HEK293 (cell line): ENCODE results near the gene NCOA3.
A peak's percentile ranks its signal among the peaks of the same experiment; 100 is the strongest.

Experiments
- CTCF ChIA-PET: fragments of 350-600 bp; formaldehyde crosslinking; extraction: SDS; loops from one replicate; lab custom pipeline; 2021; ENCODE audit warnings: antibody characterized with exemption; lab: Yijun Ruan, JAX
- POLR2A ChIA-PET: fragments of 300-600 bp; formaldehyde crosslinking; extraction: SDS; loops from one replicate; lab custom pipeline; 2020; ENCODE audit warnings: antibody characterized with exemption, inconsistent platforms; lab: Yijun Ruan, JAX
- H3K27ac ChIP-seq: fragments of 200-500 bp; sonication (Bioruptor generic); 2 replicates; pipeline ENCODE4 v1.5.1; 2014; ENCODE audit warnings: low read depth, low read length, control low read depth, inconsistent platforms; ENCODE audit errors: extremely low read depth
- H3K36me3 ChIP-seq, 2 experiments: fragments of 200-500 bp in 1 of 2; sonication (Bioruptor generic) in 1 of 2; 1 replicate in 1 of 2; 2 replicates in 1 of 2; pipeline ENCODE4 v1.5.1; 2014 to 2017; ENCODE audit warnings: inconsistent platforms in 2 of 2, low read length in 2 of 2; ENCODE audit not compliant: control insufficient read depth in 2 of 2, insufficient read depth in 1 of 2
- H3K4me1 ChIP-seq: fragments of 200-500 bp; sonication (Bioruptor generic); 2 replicates; pipeline ENCODE4 v1.5.1; 2014; ENCODE audit warnings: mild to moderate bottlenecking, low read length, inconsistent platforms; ENCODE audit not compliant: control insufficient read depth, insufficient read depth
- H3K4me3 ChIP-seq: 2 replicates; pipeline ENCODE4 v1.5.1; 2011; ENCODE audit warnings: low read depth, mild to moderate bottlenecking, control low read depth, low read length, moderate library complexity
- H3K9me3 ChIP-seq: fragments of 200-500 bp; sonication (Bioruptor generic); 2 replicates; pipeline ENCODE4 v1.5.1; 2014; ENCODE audit warnings: low read depth, low read length, inconsistent platforms; ENCODE audit not compliant: control insufficient read depth, insufficient read depth
- HOXC10 ChIP-seq: sonication (generic); formaldehyde crosslinking; IDR thresholded peaks from 2 replicates; pipeline ENCODE4 v1.8.1; 2023; ENCODE audit warnings: mild to moderate bottlenecking, missing genetic modification reagents
- KLF1 ChIP-seq: fragments of 450-650 bp; formaldehyde crosslinking; IDR thresholded peaks from 2 replicates; pipeline ENCODE4 v1.5.1; 2016; ENCODE audit warnings: missing biosample characterization, missing genetic modification characterization
- KLF16 ChIP-seq: fragments of 450-650 bp; formaldehyde crosslinking; IDR thresholded peaks from 2 replicates; pipeline ENCODE4 v1.5.1; 2017; ENCODE audit warnings: missing biosample characterization, missing genetic modification characterization
- PRDM1 ChIP-seq: fragments of 450-650 bp; formaldehyde crosslinking; IDR thresholded peaks from 2 replicates; pipeline ENCODE4; 2016; ENCODE audit warnings: missing biosample characterization, missing genetic modification characterization
- TCF7L2 ChIP-seq: IDR thresholded peaks from 2 replicates; pipeline ENCODE4 v1.6.1; 2011; ENCODE audit warnings: low read depth, mild to moderate bottlenecking, inconsistent platforms, low read length, moderate library complexity, borderline replicate concordance
- WT1 ChIP-seq: fragments of 450-650 bp; formaldehyde crosslinking; IDR thresholded peaks from 2 replicates; pipeline ENCODE4 v1.5.1; 2016; ENCODE audit warnings: missing biosample characterization, missing genetic modification characterization
- YY2 ChIP-seq: fragments of 450-650 bp; formaldehyde crosslinking; IDR thresholded peaks from 2 replicates; pipeline ENCODE4 v1.5.1; 2016; ENCODE audit warnings: missing biosample characterization, missing genetic modification characterization
- ZBTB17 ChIP-seq: fragments of 450-650 bp; formaldehyde crosslinking; IDR thresholded peaks from 2 replicates; pipeline ENCODE4 v1.5.1; 2016; ENCODE audit warnings: missing biosample characterization, missing genetic modification characterization
- ZNF114 ChIP-seq: fragments of 450-650 bp; formaldehyde crosslinking; IDR thresholded peaks from 2 replicates; pipeline ENCODE4 v1.5.0; 2017; ENCODE audit warnings: missing biosample characterization, missing genetic modification characterization
- ZNF169 ChIP-seq: fragments of 450-650 bp; formaldehyde crosslinking; IDR thresholded peaks from 2 replicates; pipeline ENCODE4 v1.5.1; 2016; ENCODE audit warnings: missing biosample characterization, missing genetic modification characterization
- ZNF211 ChIP-seq: fragments of 450-650 bp; formaldehyde crosslinking; IDR thresholded peaks from 2 replicates; pipeline ENCODE4 v1.5.1; 2016; ENCODE audit warnings: low read depth, missing biosample characterization, missing genetic modification characterization
- ZNF311 ChIP-seq: fragments of 450-650 bp; formaldehyde crosslinking; IDR thresholded peaks from 2 replicates; pipeline ENCODE4 v1.5.1; 2017; ENCODE audit warnings: missing biosample characterization, missing genetic modification characterization, borderline replicate concordance
- ZNF548 ChIP-seq: fragments of 450-650 bp; formaldehyde crosslinking; IDR thresholded peaks from 2 replicates; pipeline ENCODE4 v1.5.1; 2016; ENCODE audit warnings: missing biosample characterization, missing genetic modification characterization
- ZNF549 ChIP-seq: fragments of 450-650 bp; IDR thresholded peaks from 2 replicates; pipeline ENCODE4 v1.5.1; 2018; ENCODE audit warnings: missing biosample characterization, missing genetic modification characterization, mild to moderate bottlenecking, inconsistent platforms, moderate library complexity
- ZNF555 ChIP-seq: fragments of 450-650 bp; formaldehyde crosslinking; conservative IDR thresholded peaks from 2 replicates; pipeline ENCODE4 v1.5.1; 2017; ENCODE audit warnings: missing biosample characterization, mild to moderate bottlenecking, missing genetic modification characterization, inconsistent platforms
- ZNF558 ChIP-seq: fragments of 450-650 bp; formaldehyde crosslinking; IDR thresholded peaks from 2 replicates; pipeline ENCODE4 v1.5.1; 2016; ENCODE audit warnings: missing biosample characterization, missing genetic modification characterization
- ZNF660 ChIP-seq: fragments of 450-650 bp; IDR thresholded peaks from 2 replicates; pipeline ENCODE4 v1.5.1; 2018; ENCODE audit warnings: missing biosample characterization, mild to moderate bottlenecking, missing genetic modification characterization
- ZNF677 ChIP-seq: fragments of 450-650 bp; IDR thresholded peaks from 2 replicates; pipeline ENCODE4 v1.5.0; 2018; ENCODE audit warnings: missing biosample characterization, mild to moderate bottlenecking, missing genetic modification characterization, moderate library complexity
- ZNF791 ChIP-seq: fragments of 450-650 bp; formaldehyde crosslinking; IDR thresholded peaks from 2 replicates; pipeline ENCODE4 v1.5.1; 2016; ENCODE audit warnings: missing biosample characterization, missing genetic modification characterization
- ZNF837 ChIP-seq: fragments of 450-650 bp; formaldehyde crosslinking; IDR thresholded peaks from 2 replicates; pipeline ENCODE4 v1.5.1; 2016; ENCODE audit warnings: missing biosample characterization, missing genetic modification characterization
- ZNF843 ChIP-seq: fragments of 450-650 bp; formaldehyde crosslinking; IDR thresholded peaks from 2 replicates; pipeline ENCODE4 v1.5.1; 2016; ENCODE audit warnings: missing biosample characterization, missing genetic modification characterization
- TF ChIP-seq, protein P1 (sequence below): fragments of 450-650 bp; IDR thresholded peaks from 2 replicates; pipeline ENCODE4 v1.5.1; 2018; ENCODE audit warnings: missing biosample characterization, missing genetic modification characterization
- TF ChIP-seq, protein P2 (sequence below): fragments of 450-650 bp; formaldehyde crosslinking; IDR thresholded peaks from 2 replicates; pipeline ENCODE4 v1.5.1; 2016; ENCODE audit warnings: missing biosample characterization, missing genetic modification characterization

The NCOA3 gene

DNA sequence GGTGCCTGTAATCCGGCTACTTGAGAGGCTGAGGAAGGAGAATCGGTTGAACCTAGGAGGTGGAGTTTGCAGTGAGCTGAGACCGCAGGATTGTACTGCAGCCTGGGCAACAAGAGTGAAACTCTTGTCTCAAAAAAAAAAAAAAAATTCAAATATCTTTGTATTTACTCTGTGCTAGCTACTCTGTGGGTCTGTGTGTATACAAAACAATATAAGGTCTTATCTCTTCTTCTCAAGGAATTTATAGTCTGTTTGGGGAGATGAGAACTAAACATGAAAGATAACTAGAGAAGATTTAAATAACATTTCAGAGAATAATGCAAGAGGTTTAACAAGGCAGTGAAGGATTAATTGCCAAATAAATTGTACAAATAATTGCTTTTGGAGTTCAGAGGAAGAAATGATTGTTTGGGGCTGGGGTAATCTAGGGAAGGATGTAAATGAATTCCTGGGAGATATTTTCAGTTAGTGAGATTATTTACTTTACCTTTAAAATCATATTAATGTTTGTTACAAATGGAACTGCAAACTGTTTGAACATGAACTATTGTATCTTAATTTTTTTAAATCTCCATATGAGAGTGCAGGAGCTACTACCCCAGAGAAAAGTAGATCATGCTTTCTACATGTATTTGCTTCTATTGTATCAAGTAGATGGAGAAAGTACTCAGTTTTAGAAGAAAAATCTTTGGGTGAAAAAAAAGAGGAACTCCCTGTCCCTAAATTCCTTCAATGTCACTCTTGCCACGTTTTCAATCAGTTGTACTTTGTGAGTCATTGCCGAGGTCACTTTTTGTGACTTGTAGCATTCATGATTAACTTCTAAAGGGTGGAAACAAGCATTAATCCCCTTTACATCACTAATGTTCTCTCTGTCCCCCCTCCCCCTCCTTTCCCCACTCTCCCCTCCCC lies 39.0 kb downstream of the NCOA3 start (continued):
- no peak for TF ChIP-seq ZNF660 (tag by site-specific recombination)
- no peak for TF ChIP-seq ZBTB17 (tag by site-specific recombination)
- TF ChIP-seq KLF16: no peak
- TF ChIP-seq PRDM1 (tag by site-specific recombination): peak; percentile 60; the same call in 1 of the 2 replicates
- TF ChIP-seq ZNF311 (tag by site-specific recombination): no peak
- TF ChIP-seq ZNF169 (tag by site-specific recombination): no peak
- TF ChIP-seq KLF1 (tag by site-specific recombination): no peak
- TF ChIP-seq ZNF555 (tag by site-specific recombination): no peak
- TF ChIP-seq ZNF677: no peak
- 0 out of 2 replicates have a peak, but pooled peaks have one; percentile 39 for TF ChIP-seq ZNF558 (tag by site-specific recombination)
- TF ChIP-seq, protein P1, sequence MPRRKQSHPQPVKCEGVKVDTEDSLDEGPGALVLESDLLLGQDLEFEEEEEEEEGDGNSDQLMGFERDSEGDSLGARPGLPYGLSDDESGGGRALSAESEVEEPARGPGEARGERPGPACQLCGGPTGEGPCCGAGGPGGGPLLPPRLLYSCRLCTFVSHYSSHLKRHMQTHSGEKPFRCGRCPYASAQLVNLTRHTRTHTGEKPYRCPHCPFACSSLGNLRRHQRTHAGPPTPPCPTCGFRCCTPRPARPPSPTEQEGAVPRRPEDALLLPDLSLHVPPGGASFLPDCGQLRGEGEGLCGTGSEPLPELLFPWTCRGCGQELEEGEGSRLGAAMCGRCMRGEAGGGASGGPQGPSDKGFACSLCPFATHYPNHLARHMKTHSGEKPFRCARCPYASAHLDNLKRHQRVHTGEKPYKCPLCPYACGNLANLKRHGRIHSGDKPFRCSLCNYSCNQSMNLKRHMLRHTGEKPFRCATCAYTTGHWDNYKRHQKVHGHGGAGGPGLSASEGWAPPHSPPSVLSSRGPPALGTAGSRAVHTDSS (tag by site-specific recombination): no peak
- TF ChIP-seq ZNF211: no peak
- TF ChIP-seq ZNF114 (tag by site-specific recombination): no peak

DNA sequence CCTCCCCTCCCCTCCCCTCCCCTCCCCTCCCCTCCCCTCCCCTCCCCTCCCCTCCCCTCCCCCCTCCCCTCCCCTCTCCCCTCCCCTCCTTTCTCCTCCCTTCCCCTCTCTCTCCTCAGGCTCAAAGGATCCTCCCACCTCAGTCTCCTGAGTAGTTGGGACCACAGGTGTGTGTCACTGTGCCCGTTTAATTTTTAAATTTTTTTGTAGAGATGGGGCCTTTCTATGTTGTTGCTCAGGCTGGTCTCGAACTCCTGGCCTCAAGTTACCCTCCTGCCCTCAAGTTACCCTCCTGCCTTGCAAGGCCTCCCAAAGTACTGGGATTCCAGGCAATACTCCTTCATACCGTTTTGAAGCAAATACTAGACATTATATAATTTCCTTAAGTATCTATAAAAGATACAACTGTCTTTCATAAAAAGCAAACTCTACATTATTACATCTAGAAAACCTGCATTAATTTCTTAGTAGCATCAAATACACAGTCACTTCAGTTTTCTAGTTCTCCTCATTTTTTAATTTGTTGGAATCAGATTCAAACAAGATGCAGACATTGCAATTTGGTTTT lies 39.8 kb downstream of the NCOA3 start:
- no peaks in the 10 kb centered on the region for H3K9me3 ChIP-seq
- H3K36me3 ChIP-seq: no peaks in the 10 kb centered on the region
- no peak for TF ChIP-seq ZNF837 (tag by site-specific recombination)
- TF ChIP-seq HOXC10: no peak
- no peak for TF ChIP-seq TCF7L2
- TF ChIP-seq WT1 (tag by site-specific recombination): no peak
- no peak for TF ChIP-seq ZNF548
- no peak for TF ChIP-seq ZNF114 (tag by site-specific recombination)
- TF ChIP-seq, protein P1 (tag by site-specific recombination): no peak
- no peak for TF ChIP-seq ZNF791 (tag by site-specific recombination)
- TF ChIP-seq, protein P2, sequence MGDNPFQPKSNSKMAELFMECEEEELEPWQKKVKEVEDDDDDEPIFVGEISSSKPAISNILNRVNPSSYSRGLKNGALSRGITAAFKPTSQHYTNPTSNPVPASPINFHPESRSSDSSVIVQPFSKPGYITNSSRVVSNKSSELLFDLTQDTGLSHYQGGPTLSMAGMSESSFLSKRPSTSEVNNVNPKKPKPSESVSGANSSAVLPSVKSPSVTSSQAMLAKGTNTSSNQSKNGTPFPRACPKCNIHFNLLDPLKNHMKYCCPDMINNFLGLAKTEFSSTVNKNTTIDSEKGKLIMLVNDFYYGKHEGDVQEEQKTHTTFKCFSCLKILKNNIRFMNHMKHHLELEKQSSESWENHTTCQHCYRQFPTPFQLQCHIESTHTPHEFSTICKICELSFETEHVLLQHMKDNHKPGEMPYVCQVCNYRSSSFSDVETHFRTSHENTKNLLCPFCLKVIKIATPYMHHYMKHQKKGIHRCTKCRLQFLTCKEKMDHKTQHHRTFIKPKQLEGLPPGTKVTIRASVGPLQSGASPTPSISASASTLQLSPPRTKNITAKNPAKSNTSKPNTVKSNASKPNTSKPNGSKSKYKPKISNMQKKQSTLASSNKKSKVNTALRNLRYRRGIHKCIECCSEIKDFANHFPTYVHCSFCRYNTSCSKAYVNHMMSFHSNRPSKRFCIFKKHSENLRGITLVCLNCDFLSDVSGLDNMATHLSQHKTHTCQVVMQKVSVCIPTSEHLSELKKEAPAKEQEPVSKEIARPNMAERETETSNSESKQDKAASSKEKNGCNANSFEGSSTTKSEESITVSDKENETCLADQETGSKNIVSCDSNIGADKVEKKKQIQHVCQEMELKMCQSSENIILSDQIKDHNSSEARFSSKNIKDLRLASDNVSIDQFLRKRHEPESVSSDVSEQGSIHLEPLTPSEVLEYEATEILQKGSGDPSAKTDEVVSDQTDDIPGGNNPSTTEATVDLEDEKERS: no peak
- TF ChIP-seq ZNF843 (tag by site-specific recombination): no peak
- TF ChIP-seq ZNF549: no peak
- no peak for TF ChIP-seq YY2
- TF ChIP-seq, all 188 proteins: peak for 0
- no peak overlapping the region for H3K4me3 ChIP-seq
- H3K4me1 ChIP-seq: peaks cover 26% of the 10 kb centered on the region
- no peak overlapping the region for H3K27ac ChIP-seq
- CTCF ChIA-PET: interaction anchor here (0.6 kb wide), 1 partner anchor 138 kb away, joined by 3 read pairs; no protein-coding TSS in a partner anchor
- POLR2A ChIA-PET: no interaction called here
